PC-9 (cell line): ENCODE results near the gene RRAD. TPM values are rescaled to one million over a fixed set of nuclear protein-coding genes. Genes with fewer than 3 reads are reported as not detected.
A peak's percentile ranks its signal among the peaks of the same experiment; 100 is the strongest.

Experiments
- BruUV-seq: library from RNA; stranded (reverse); fragments of 400-500 nt; replicated peaks from 2 replicates; lab custom pipeline; 2021; lab: Mats Ljungman, UMichigan
- CTCF ChIA-PET: fragments of 300-600 bp; sonication (Branson Sonifier 250); formaldehyde crosslinking; loops from one replicate; lab custom pipeline; 2022; ENCODE audit warnings: antibody characterized with exemption; lab: Charles Lee
- POLR2A ChIA-PET: fragments of 300-600 bp; sonication (Branson Sonifier 250); formaldehyde crosslinking; loops from one replicate; lab custom pipeline; 2022; ENCODE audit warnings: antibody characterized with exemption; ENCODE audit not compliant: unreplicated experiment; lab: Charles Lee
- DNase-seq, 2 experiments: peaks; one replicate each; pipeline versions ENCODE4 v3.0.0 to v3.0.0-alpha.2; 2015 to 2022; ENCODE audit warnings: mixed read lengths in 1 of 2
- H2AFZ ChIP-seq: fragments of 200-600 bp; sonication (generic); 2 replicates; pipeline ENCODE4 v1.8.1; 2017; ENCODE audit warnings: antibody characterized with exemption
- H3F3A ChIP-seq: fragments of 200-600 bp; sonication (generic); 2 replicates; pipeline ENCODE4 v1.8.1; 2017; ENCODE audit warnings: antibody characterized with exemption, mild to moderate bottlenecking, low read depth; ENCODE audit not compliant: insufficient read depth
- H3K27ac ChIP-seq: fragments of 200-600 bp; sonication (generic); 2 replicates; pipeline ENCODE4 v1.6.1; 2016; ENCODE audit warnings: mixed run types
- H3K27me3 ChIP-seq: fragments of 200-600 bp; sonication (generic); 2 replicates; pipeline ENCODE4 v1.6.1; 2016; ENCODE audit warnings: low read depth, mixed run types; ENCODE audit not compliant: insufficient read depth
- H3K36me3 ChIP-seq: fragments of 200-600 bp; sonication (generic); 2 replicates; pipeline ENCODE4 v1.6.1; 2016; ENCODE audit warnings: low read depth, mixed run types
- H3K4me1 ChIP-seq: fragments of 200-600 bp; sonication (generic); replicated peaks from 2 replicates; pipeline ENCODE4 v1.6.1; 2016; ENCODE audit warnings: mixed run types; ENCODE audit not compliant: insufficient read depth
- H3K4me2 ChIP-seq: fragments of 200-600 bp; sonication (generic); 2 replicates; pipeline ENCODE4 v1.6.1; 2017; ENCODE audit warnings: mixed run types
- H3K4me3 ChIP-seq: fragments of 200-600 bp; sonication (generic); 2 replicates; pipeline ENCODE4 v1.6.1; 2016; ENCODE audit warnings: mixed run types
- H3K79me2 ChIP-seq: fragments of 200-600 bp; sonication (generic); 2 replicates; pipeline ENCODE4 v1.6.1; 2017; ENCODE audit warnings: low read depth, mixed run types
- H3K9me2 ChIP-seq: fragments of 200-600 bp; sonication (generic); 2 replicates; pipeline ENCODE4 v1.8.1; 2017; ENCODE audit warnings: mild to moderate bottlenecking; ENCODE audit not compliant: insufficient read depth
- H3K9me3 ChIP-seq: fragments of 200-600 bp; sonication (generic); 2 replicates; pipeline ENCODE4 v1.8.1; 2016; ENCODE audit warnings: low read depth; ENCODE audit not compliant: insufficient read depth
- H4K20me1 ChIP-seq: fragments of 200-600 bp; sonication (generic); 2 replicates; pipeline ENCODE4 v1.8.1; 2017; ENCODE audit not compliant: insufficient read depth
- EZH2 ChIP-seq: fragments of 200-600 bp; sonication (generic); IDR thresholded peaks from 2 replicates; pipeline ENCODE4 v1.8.0; 2017; ENCODE audit warnings: antibody characterized with exemption, low read depth
- intact Hi-C: fragments of 100-400 bp; cut with micrococcal nuclease; formaldehyde crosslinking; loops from one replicate; pipeline ENCODE4 v1.10.0; 2022; ENCODE audit not compliant: unreplicated experiment
- total RNA-seq: library from RNA; stranded (reverse); gene quantifications from 2 replicates; pipeline ENCODE4 v1.2.3, GENCODE V29; 2021
- TF ChIP-seq, protein P1 (sequence below): fragments of 200-600 bp; sonication (generic); conservative IDR thresholded peaks from 2 replicates; pipeline ENCODE4 v1.6.1; 2017; ENCODE audit warnings: mixed run types, antibody characterized with exemption, mild to moderate bottlenecking, moderate library complexity

The RRAD gene
- total RNA-seq, 1 experiment from 2014 or later: 0.24 TPM

DNA sequence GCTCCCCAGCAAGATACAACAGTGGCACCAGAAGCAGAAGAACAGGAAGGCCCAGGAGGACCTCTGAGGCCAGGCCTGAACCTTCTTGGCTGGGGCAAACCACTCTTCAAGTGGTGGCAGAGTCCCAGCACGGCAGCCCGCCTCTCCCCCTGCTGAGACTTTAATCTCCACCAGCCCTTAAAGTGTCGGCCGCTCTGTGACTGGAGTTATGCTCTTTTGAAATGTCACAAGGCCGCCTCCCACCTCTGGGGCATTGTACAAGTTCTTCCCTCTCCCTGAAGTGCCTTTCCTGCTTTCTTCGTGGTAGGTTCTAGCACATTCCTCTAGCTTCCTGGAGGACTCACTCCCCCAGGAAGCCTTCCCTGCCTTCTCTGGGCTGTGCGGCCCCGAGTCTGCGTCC is 47.6 kb upstream of the RRAD start:
- H3K9me3 ChIP-seq: no peaks in the 10 kb centered on the region
- TF ChIP-seq, protein P1, sequence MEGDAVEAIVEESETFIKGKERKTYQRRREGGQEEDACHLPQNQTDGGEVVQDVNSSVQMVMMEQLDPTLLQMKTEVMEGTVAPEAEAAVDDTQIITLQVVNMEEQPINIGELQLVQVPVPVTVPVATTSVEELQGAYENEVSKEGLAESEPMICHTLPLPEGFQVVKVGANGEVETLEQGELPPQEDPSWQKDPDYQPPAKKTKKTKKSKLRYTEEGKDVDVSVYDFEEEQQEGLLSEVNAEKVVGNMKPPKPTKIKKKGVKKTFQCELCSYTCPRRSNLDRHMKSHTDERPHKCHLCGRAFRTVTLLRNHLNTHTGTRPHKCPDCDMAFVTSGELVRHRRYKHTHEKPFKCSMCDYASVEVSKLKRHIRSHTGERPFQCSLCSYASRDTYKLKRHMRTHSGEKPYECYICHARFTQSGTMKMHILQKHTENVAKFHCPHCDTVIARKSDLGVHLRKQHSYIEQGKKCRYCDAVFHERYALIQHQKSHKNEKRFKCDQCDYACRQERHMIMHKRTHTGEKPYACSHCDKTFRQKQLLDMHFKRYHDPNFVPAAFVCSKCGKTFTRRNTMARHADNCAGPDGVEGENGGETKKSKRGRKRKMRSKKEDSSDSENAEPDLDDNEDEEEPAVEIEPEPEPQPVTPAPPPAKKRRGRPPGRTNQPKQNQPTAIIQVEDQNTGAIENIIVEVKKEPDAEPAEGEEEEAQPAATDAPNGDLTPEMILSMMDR: no peak
- TF ChIP-seq EZH2: no peak
- H2AFZ ChIP-seq: no peak overlapping the region
- no peaks in the 10 kb centered on the region for H3K79me2 ChIP-seq
- H3K4me3 ChIP-seq: no peak overlapping the region
- H3K4me1 ChIP-seq: peaks cover 17% of the 10 kb centered on the region
- intact Hi-C loops: no loop called here
- H3K4me2 ChIP-seq: no peak overlapping the region
- DNase-seq: no peak
- POLR2A ChIA-PET: no interaction called here
- H4K20me1 ChIP-seq: no peaks in the 10 kb centered on the region
- H3K36me3 ChIP-seq: no peaks in the 10 kb centered on the region
- no peaks in the 10 kb centered on the region for H3K9me2 ChIP-seq
- CTCF ChIA-PET: no interaction called here
- no peaks in the 10 kb centered on the region for H3F3A ChIP-seq
- BruUV-seq: no TSS peak
- H3K27ac ChIP-seq: no peak overlapping the region
- no peaks in the 10 kb centered on the region for H3K27me3 ChIP-seq

DNA sequence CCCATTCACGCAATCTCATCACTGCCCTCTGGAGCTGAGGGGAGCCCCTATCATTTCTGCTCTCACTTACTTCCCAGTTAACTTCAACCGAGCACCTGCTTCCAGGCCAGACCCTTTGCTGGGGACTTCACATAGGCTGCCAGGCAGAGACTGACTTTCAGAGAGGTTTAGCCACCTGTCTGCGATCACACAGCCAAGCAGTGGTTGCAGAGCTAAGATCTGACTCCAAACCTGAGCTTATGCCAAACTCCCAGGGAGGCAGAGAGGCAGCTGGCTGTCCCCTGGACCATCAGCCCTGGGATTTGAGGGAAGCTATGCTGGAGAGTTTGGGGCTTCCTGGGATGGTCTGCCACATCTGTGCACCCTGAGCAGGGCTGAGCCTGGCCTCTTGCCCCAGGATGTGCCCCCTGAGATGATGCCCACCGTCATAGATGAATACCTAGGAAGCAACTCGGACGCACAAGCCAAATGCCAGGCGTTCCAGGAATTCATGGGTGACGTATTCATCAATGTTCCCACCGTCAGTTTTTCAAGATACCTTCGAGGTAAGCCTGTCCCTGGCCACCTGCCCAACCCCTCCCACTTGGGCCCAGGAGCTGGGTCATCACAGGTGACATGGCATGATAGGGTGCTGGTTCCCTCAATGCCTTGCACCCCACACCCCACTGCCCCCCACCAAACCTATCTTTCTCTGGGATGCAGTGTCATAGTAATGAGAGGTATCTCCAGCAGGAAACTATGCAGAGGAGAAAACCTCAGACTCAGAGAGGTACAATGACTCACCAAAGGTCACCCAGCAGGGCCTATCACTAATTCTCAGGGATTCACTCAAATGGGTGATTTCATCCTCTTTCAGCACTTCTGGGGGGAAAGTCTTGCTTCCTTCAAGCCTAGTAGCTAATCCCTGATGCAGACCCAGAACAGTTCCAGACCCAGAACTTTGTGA is 45.7 kb upstream of the RRAD start:
- Histone ChIP-seq H3K9me3 (no peaks in the 10 kb centered on the region), H2AFZ (no peak overlapping the region), H4K20me1 (no peaks in the 10 kb centered on the region), H3K4me2 (peak overlapping the region; percentile 9), H3K4me1 (peaks cover 17% of the 10 kb centered on the region), H3K9me2 (no peaks in the 10 kb centered on the region), H3K27ac (no peak overlapping the region), H3K36me3 (no peaks in the 10 kb centered on the region), H3F3A (0 out of 2 replicates have a peak, but pooled peaks cover 3% of the 10 kb centered on the region), H3K27me3 (no peaks in the 10 kb centered on the region), H3K4me3 (no peak overlapping the region), H3K79me2 (no peaks in the 10 kb centered on the region)
- BruUV-seq: no TSS peak
- ChIA-PET POLR2A (interaction anchor here (0.5 kb wide), 2 partner anchors 242 to 460 kb away, joined by 3 to 10 read pairs; partner anchors contain the start of gene HSD11B2), CTCF (no interaction called here)
- intact Hi-C loops: no loop called here
- no peak for TF ChIP-seq EZH2
- TF ChIP-seq, protein P1: no peak
- DNase-seq: peak; percentile 63 to 67

DNA sequence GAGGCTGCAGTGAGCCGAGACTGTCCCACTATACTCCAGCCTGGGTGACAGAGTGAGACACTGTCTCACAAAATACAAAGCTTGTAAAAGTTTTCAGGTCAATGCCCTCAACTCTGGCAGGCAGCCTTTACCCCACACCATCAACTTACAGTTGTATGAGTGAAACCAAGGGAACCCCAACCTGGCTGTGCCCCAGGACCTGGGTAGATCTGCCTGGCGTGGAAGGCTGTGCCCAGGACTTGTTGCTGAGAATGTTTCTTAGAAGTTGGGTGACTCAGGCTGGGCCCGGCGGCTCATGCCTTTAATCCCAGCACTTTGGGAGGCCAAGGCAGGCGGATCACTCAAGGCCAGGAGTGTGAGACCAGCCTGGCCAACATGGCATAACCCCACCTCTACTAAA is 43.5 kb upstream of the RRAD start:
- no peaks in the 10 kb centered on the region for H4K20me1 ChIP-seq
- intact Hi-C loops: no loop called here
- no peak overlapping the region for H2AFZ ChIP-seq
- no peaks in the 10 kb centered on the region for H3K27me3 ChIP-seq
- peaks cover 17% of the 10 kb centered on the region for H3K4me1 ChIP-seq
- no peaks in the 10 kb centered on the region for H3K79me2 ChIP-seq
- ChIA-PET POLR2A (interaction anchor here (0.6 kb wide), 1 partner anchor 421 kb away, joined by 3 read pairs; no protein-coding TSS in a partner anchor), CTCF (no interaction called here)
- DNase-seq: no peak
- no peak overlapping the region for H3K4me2 ChIP-seq
- H3K36me3 ChIP-seq: no peaks in the 10 kb centered on the region
- no peak overlapping the region for H3K4me3 ChIP-seq
- no peak for TF ChIP-seq EZH2
- TF ChIP-seq, protein P1: no peak
- H3K9me2 ChIP-seq: no peaks in the 10 kb centered on the region
- no peak overlapping the region for H3K27ac ChIP-seq
- H3K9me3 ChIP-seq: no peaks in the 10 kb centered on the region
- 0 out of 2 replicates have a peak, but pooled peaks cover 3% of the 10 kb centered on the region for H3F3A ChIP-seq
- BruUV-seq: no TSS peak
